ENCODE results near the gene ANKRD33.

Gene ANKRD33

GRCh38 chr12:51864833-51865670 lies 22.9 kb upstream of the ANKRD33 start:
- H3K36me3 ChIP-seq (ENCODE audit: control insufficient read depth, insufficient read depth, low read length): no peaks in the 10 kb centered on the region
- no peak overlapping the region for H3K4me2 ChIP-seq (ENCODE audit: low read length)
- TF ChIP-seq CTCF (IDR thresholded peaks at IDR 0.05): no peak
- no peak overlapping the region for H3K27ac ChIP-seq
- H3K4me3 ChIP-seq (ENCODE audit: low read depth, low read length): no peak overlapping the region
- H3K27me3 ChIP-seq (ENCODE audit: control insufficient read depth, insufficient read depth, low read length): no peaks in the 10 kb centered on the region
- H3K79me2 ChIP-seq: no peaks in the 10 kb centered on the region
- no peak overlapping the region for H2AFZ ChIP-seq
- H3K9ac ChIP-seq: no peak overlapping the region
- H3K4me1 ChIP-seq: peaks cover 15% of the 10 kb centered on the region
- no peaks in the 10 kb centered on the region for H3K9me3 ChIP-seq (ENCODE audit: control insufficient read depth, low read length)

GRCh38 chr12:51865757-51866270 lies 22.1 kb upstream of the ANKRD33 start:
- H3K4me3 ChIP-seq (ENCODE audit: low read depth, low read length): no peak overlapping the region
- H3K79me2 ChIP-seq: no peaks in the 10 kb centered on the region
- H3K27ac ChIP-seq: no peak overlapping the region
- no peak for TF ChIP-seq CTCF (IDR thresholded peaks at IDR 0.05)
- peaks cover 15% of the 10 kb centered on the region for H3K4me1 ChIP-seq
- H3K9me3 ChIP-seq (ENCODE audit: control insufficient read depth, low read length): no peaks in the 10 kb centered on the region
- H2AFZ ChIP-seq: no peak overlapping the region
- H3K27me3 ChIP-seq (ENCODE audit: control insufficient read depth, insufficient read depth, low read length): no peaks in the 10 kb centered on the region
- no peak overlapping the region for H3K4me2 ChIP-seq (ENCODE audit: low read length)
- H3K36me3 ChIP-seq (ENCODE audit: control insufficient read depth, insufficient read depth, low read length): no peaks in the 10 kb centered on the region
- H3K9ac ChIP-seq: no peak overlapping the region

GRCh38 chr12:51866324-51866723 lies 21.6 kb upstream of the ANKRD33 start:
- H2AFZ ChIP-seq: no peak overlapping the region
- no peak overlapping the region for H3K4me2 ChIP-seq (ENCODE audit: low read length)
- no peak for TF ChIP-seq CTCF (IDR thresholded peaks at IDR 0.05)
- no peaks in the 10 kb centered on the region for H3K36me3 ChIP-seq (ENCODE audit: control insufficient read depth, insufficient read depth, low read length)
- H3K9me3 ChIP-seq (ENCODE audit: control insufficient read depth, low read length): no peaks in the 10 kb centered on the region
- H3K79me2 ChIP-seq: no peaks in the 10 kb centered on the region
- H3K27me3 ChIP-seq (ENCODE audit: control insufficient read depth, insufficient read depth, low read length): no peaks in the 10 kb centered on the region
- peaks cover 15% of the 10 kb centered on the region for H3K4me1 ChIP-seq
- no peak overlapping the region for H3K9ac ChIP-seq
- no peak overlapping the region for H3K27ac ChIP-seq
- no peak overlapping the region for H3K4me3 ChIP-seq (ENCODE audit: low read depth, low read length)

GRCh38 chr12:51866762-51867161 lies 21.1 kb upstream of the ANKRD33 start:
- TF ChIP-seq CTCF (IDR thresholded peaks at IDR 0.05): no peak
- Histone ChIP-seq H3K4me3 (ENCODE audit: low read depth, low read length) (no peak overlapping the region), H3K27me3 (ENCODE audit: control insufficient read depth, insufficient read depth, low read length) (no peaks in the 10 kb centered on the region)

More at GRCh38 chr12:51866762-51867161, 21.1 kb upstream of the ANKRD33 start:
- Histone ChIP-seq H3K4me2 (ENCODE audit: low read length) (no peak overlapping the region), H3K79me2 (no peaks in the 10 kb centered on the region), H2AFZ (no peak overlapping the region), H3K36me3 (ENCODE audit: control insufficient read depth, insufficient read depth, low read length) (no peaks in the 10 kb centered on the region), H3K9ac (no peak overlapping the region), H3K9me3 (ENCODE audit: control insufficient read depth, low read length) (no peaks in the 10 kb centered on the region), H3K4me1 (peaks cover 15% of the 10 kb centered on the region), H3K27ac (no peak overlapping the region)
